Suprapubic skin (tissue), 4 donors: ENCODE results near the gene MAGI1. TPM values are rescaled to one million over a fixed set of nuclear protein-coding genes. Genes with fewer than 3 reads are reported as not detected.
"Not testable (repeated sequence)": the region's sequence is repeated elsewhere in the genome, so short reads cannot be mapped to it uniquely, and the experiment has no call there.

Experiments
- DNase-seq, 2 donors: peaks; one replicate each; pipeline ENCODE4 v3.0.0-alpha.2; 2019; ENCODE audit warnings: low spot score in 2 of 2
- H3K27ac ChIP-seq: fragments of 200-600 bp; sonication (generic); one replicate; pipeline ENCODE4 v1.5.1; 2019
- H3K27me3 ChIP-seq: fragments of 200-600 bp; sonication (generic); one replicate; pipeline ENCODE4 v1.5.1; 2019
- H3K36me3 ChIP-seq: fragments of 200-600 bp; sonication (generic); one replicate; pipeline ENCODE4 v1.5.1; 2019
- H3K4me1 ChIP-seq: fragments of 200-600 bp; sonication (generic); one replicate; pipeline ENCODE4 v1.5.1; 2019
- H3K4me3 ChIP-seq: fragments of 200-600 bp; sonication (generic); one replicate; pipeline ENCODE4 v1.5.1; 2019; ENCODE audit warnings: mild to moderate bottlenecking
- H3K9me3 ChIP-seq: fragments of 200-600 bp; sonication (generic); one replicate; pipeline ENCODE4 v1.5.1; 2019
- EP300 ChIP-seq: sonication (generic); formaldehyde crosslinking; IDR thresholded peaks from one replicate; pipeline ENCODE4 v1.6.1; 2017; ENCODE audit warnings: antibody characterized with exemption
- POLR2A ChIP-seq, 2 donors: fragments of 450-650 bp; IDR thresholded peaks; one replicate each; pipeline ENCODE4 v1.6.1; 2017; ENCODE audit warnings: antibody characterized with exemption in 2 of 2, mild to moderate bottlenecking in 2 of 2, moderate library complexity in 2 of 2
- POLR2AphosphoS5 ChIP-seq, 3 donors: sonication (generic); formaldehyde crosslinking; IDR thresholded peaks; one replicate each; pipeline ENCODE4 v1.6.1; 2017; ENCODE audit warnings: antibody characterized with exemption in 3 of 3
- WGBS: methylation state at CpG from one replicate; pipeline ENCODE4 v1.1.5; 2018; 5-methylcytosine and 5-hydroxymethylcytosine counted together
- total RNA-seq, 4 donors: library from RNA; depleted of rRNA; stranded (reverse); fragments of >200 nt; gene quantifications; one replicate each; pipeline ENCODE4 v1.1.0, GENCODE V29; 2016
- TF ChIP-seq, protein P1 (sequence below), 2 donors: fragments of 200-600 bp in 1 of 2; fragments of 450-650 bp in 1 of 2; sonication (generic) in 1 of 2; IDR thresholded peaks; one replicate each; pipeline ENCODE4 v1.5.1; 2016 to 2019; ENCODE audit warnings: antibody characterized with exemption in 2 of 2, mild to moderate bottlenecking in 1 of 2, moderate library complexity in 1 of 2

MAGI1 gene
- total RNA-seq, 4 donors from 2014 or later = 37.9 to 71.5 (median 48.6) TPM

GRCh38 chr3:66033241-66034138 lies 5.2 kb downstream of the MAGI1 start:
- Histone ChIP-seq H3K36me3 (no peaks in the 10 kb centered on the region), H3K4me3 (no peak overlapping the region), H3K27me3 (no peaks in the 10 kb centered on the region), H3K9me3 (no peaks in the 10 kb centered on the region), H3K4me1 (peaks cover 19% of the 10 kb centered on the region), H3K27ac (no peak overlapping the region)
- TF ChIP-seq, protein P1, sequence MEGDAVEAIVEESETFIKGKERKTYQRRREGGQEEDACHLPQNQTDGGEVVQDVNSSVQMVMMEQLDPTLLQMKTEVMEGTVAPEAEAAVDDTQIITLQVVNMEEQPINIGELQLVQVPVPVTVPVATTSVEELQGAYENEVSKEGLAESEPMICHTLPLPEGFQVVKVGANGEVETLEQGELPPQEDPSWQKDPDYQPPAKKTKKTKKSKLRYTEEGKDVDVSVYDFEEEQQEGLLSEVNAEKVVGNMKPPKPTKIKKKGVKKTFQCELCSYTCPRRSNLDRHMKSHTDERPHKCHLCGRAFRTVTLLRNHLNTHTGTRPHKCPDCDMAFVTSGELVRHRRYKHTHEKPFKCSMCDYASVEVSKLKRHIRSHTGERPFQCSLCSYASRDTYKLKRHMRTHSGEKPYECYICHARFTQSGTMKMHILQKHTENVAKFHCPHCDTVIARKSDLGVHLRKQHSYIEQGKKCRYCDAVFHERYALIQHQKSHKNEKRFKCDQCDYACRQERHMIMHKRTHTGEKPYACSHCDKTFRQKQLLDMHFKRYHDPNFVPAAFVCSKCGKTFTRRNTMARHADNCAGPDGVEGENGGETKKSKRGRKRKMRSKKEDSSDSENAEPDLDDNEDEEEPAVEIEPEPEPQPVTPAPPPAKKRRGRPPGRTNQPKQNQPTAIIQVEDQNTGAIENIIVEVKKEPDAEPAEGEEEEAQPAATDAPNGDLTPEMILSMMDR (IDR thresholded peaks at IDR 0.05) = no peak
- TF ChIP-seq EP300 (no peak), POLR2A (IDR thresholded peaks at IDR 0.05) (no peak), POLR2AphosphoS5 (IDR thresholded peaks at IDR 0.05) (no peak)
- no peak for DNase-seq
- WGBS = 66% methylated on average over 3 of the region's 3 CpGs

- WGBS = 85% methylated on average over 6 of the region's 6 CpGs
- Histone ChIP-seq H3K4me1 (peaks cover 1% of the 10 kb centered on the region), H3K4me3 (no peak overlapping the region), H3K36me3 (no peaks in the 10 kb centered on the region), H3K27ac (no peak overlapping the region), H3K9me3 (no peaks in the 10 kb centered on the region), H3K27me3 (no peaks in the 10 kb centered on the region)
- TF ChIP-seq, protein P1 (IDR thresholded peaks at IDR 0.05) = no peak
- TF ChIP-seq POLR2A (IDR thresholded peaks at IDR 0.05) = no peak
- TF ChIP-seq POLR2AphosphoS5 (IDR thresholded peaks at IDR 0.05) = no peak
- no peak for TF ChIP-seq EP300
- DNase-seq = no peak
Observed at GRCh38 chr3:66031102-66031698, 7.5 kb downstream of the MAGI1 start.

GRCh38 chr3:66029443-66029842 lies 9.3 kb downstream of the MAGI1 start:
- Histone ChIP-seq H3K27me3 (no peaks in the 10 kb centered on the region), H3K36me3 (no peaks in the 10 kb centered on the region)

DNA sequence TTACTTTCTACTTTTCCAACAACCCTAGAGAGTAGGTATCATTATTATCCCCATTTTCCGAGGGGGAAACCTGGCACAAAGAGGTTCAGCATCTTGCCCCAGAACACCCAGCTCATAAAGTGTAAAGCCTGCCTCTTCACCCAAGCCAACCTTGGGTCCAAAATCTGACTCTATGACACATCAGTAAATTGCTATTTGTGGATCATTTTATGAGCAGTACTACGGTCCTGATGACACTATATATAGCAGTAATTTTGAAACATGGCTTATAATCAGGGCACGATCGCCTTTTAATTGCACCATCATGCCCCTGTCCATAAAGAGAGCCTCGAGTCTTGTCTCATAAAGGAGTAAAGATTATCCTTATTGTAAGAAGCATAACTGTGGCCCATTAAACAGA lies 9.7 kb downstream of the MAGI1 start:
- DNase-seq = no peak
- H3K36me3 ChIP-seq = no peaks in the 10 kb centered on the region
- no peaks in the 10 kb centered on the region for H3K4me1 ChIP-seq
- H3K27ac ChIP-seq = no peak overlapping the region
- H3K4me3 ChIP-seq = no peak overlapping the region
- no peaks in the 10 kb centered on the region for H3K9me3 ChIP-seq
- no peak for TF ChIP-seq EP300
- TF ChIP-seq POLR2AphosphoS5 (IDR thresholded peaks at IDR 0.05) = no peak
- TF ChIP-seq, protein P1 (IDR thresholded peaks at IDR 0.05) = no peak
- no peak for TF ChIP-seq POLR2A (IDR thresholded peaks at IDR 0.05)
- no peaks in the 10 kb centered on the region for H3K27me3 ChIP-seq
- WGBS = 73% methylated on average over 5 of the region's 5 CpGs

More at GRCh38 chr3:66029443-66029842, 9.3 kb downstream of the MAGI1 start:
- TF ChIP-seq, protein P1 (IDR thresholded peaks at IDR 0.05) = no peak
- TF ChIP-seq POLR2AphosphoS5 (IDR thresholded peaks at IDR 0.05) (no peak), EP300 (no peak), POLR2A (IDR thresholded peaks at IDR 0.05) (no peak)
- Histone ChIP-seq H3K27ac (no peak overlapping the region), H3K9me3 (no peaks in the 10 kb centered on the region), H3K4me1 (no peaks in the 10 kb centered on the region), H3K4me3 (no peak overlapping the region)
- no peak for DNase-seq

GRCh38 chr3:66028457-66028856 lies 10.3 kb downstream of the MAGI1 start:
- Histone ChIP-seq H3K4me1 (peaks cover 5% of the 10 kb centered on the region), H3K9me3 (no peaks in the 10 kb centered on the region), H3K4me3 (no peak overlapping the region), H3K27ac (no peak overlapping the region), H3K36me3 (no peaks in the 10 kb centered on the region), H3K27me3 (no peaks in the 10 kb centered on the region)
- no peak for DNase-seq
- TF ChIP-seq POLR2A (IDR thresholded peaks at IDR 0.05) (no peak), POLR2AphosphoS5 (IDR thresholded peaks at IDR 0.05) (no peak), EP300 (no peak)
- TF ChIP-seq, protein P1 (IDR thresholded peaks at IDR 0.05) = no peak
- 44% methylated on average over 12 of the region's 12 CpGs for WGBS

DNA sequence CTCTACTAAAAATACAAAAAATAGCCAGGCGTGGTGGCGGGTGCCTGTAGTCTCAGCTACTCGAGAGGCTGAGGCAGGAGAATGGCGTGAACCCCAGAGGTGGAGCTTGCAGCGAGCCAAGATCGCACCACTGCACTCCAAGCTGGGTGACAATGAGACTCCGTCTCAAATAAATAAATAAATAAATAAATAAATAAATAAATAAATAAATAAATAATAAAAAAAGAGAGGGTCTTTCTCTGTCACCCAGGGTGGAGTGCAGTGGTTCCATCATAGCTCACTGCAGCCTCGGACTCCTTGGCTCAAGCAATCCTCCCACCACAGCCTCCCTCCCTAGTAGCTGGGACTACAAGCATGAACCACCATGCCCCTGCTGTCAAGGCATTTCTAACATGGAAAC lies 11.6 kb downstream of the MAGI1 start:
- not testable (repeated sequence) for H3K4me3 ChIP-seq, H3K27ac ChIP-seq, H3K4me1 ChIP-seq, DNase-seq, H3K36me3 ChIP-seq, H3K27me3 ChIP-seq, H3K9me3 ChIP-seq
- 94% methylated on average over 8 of the region's 8 CpGs for WGBS
